H1 (cell line): ENCODE data around the gene THRB. TPM values are rescaled to one million over a fixed set of nuclear protein-coding genes. Genes with fewer than 3 reads are reported as not detected.

Experiments used
- CTCF ChIA-PET: fragments of 300-600 bp; sonication (Branson Sonifier 250); formaldehyde crosslinking; loops from one replicate; lab custom pipeline; 2021; ENCODE audit not compliant: partially characterized antibody; lab: Charles Lee
- POLR2A ChIA-PET: fragments of 300-600 bp; sonication (Branson Sonifier 250); formaldehyde crosslinking; loops from one replicate; lab custom pipeline; 2021; ENCODE audit warnings: inconsistent platforms; ENCODE audit not compliant: partially characterized antibody; lab: Charles Lee
- DNase-seq, 2 experiments: peaks; one replicate each; pipeline versions ENCODE4 v3.0.0 to v3.0.0-alpha.2; 2010 to 2022; ENCODE audit warnings: low spot score in 2 of 2, low read depth in 1 of 2, mixed read lengths in 1 of 2
- FAIRE-seq: peaks from 2 replicates; lab custom pipeline; 2011; peaks lifted over from hg19 to GRCh38; lab: Jason Lieb, UNC
- H2AFZ ChIP-seq: 2 replicates; pipeline ENCODE4 v1.8.1; 2012; ENCODE audit warnings: low read length, inconsistent platforms
- H2AK5ac ChIP-seq: 2 replicates; pipeline ENCODE4 v1.6.1; 2013; ENCODE audit warnings: low read depth, low read length
- H2BK120ac ChIP-seq: replicated peaks from 2 replicates; pipeline ENCODE3; 2013; ENCODE audit warnings: low read depth, low read length, inconsistent platforms
- H2BK12ac ChIP-seq: 2 replicates; pipeline ENCODE4 v1.6.1; 2013; ENCODE audit warnings: low read depth, low read length
- H2BK15ac ChIP-seq: 2 replicates; pipeline ENCODE4 v1.6.1; 2013; ENCODE audit warnings: low read length
- H2BK20ac ChIP-seq: 2 replicates; pipeline ENCODE4 v1.6.1; 2013; ENCODE audit warnings: low read length
- H2BK5ac ChIP-seq: 2 replicates; pipeline ENCODE4 v1.6.1; 2013; ENCODE audit warnings: low read depth, low read length
- H3K14ac ChIP-seq: 2 replicates; pipeline ENCODE4 v1.6.1; 2013; ENCODE audit warnings: inconsistent platforms; ENCODE audit not compliant: insufficient read length
- H3K18ac ChIP-seq: 2 replicates; pipeline ENCODE4 v1.6.1; 2013; ENCODE audit warnings: low read length; ENCODE audit errors: extremely low read depth
- H3K23ac ChIP-seq: 2 replicates; pipeline ENCODE4 v1.6.1; 2013; ENCODE audit warnings: inconsistent platforms; ENCODE audit not compliant: insufficient read length
- H3K23me2 ChIP-seq: 2 replicates; pipeline ENCODE4 v1.6.1; 2013; ENCODE audit warnings: low read depth, low read length
- H3K27ac ChIP-seq: 2 replicates; pipeline ENCODE4 v1.6.1; 2011; ENCODE audit warnings: low read depth, low read length, inconsistent platforms
- H3K27me3 ChIP-seq, 4 experiments: replicated peaks in 1 of 4; 1 replicate in 1 of 4; 2 replicates in 3 of 4; pipeline versions ENCODE4 v1.6.1 to v1.8.1; 2011 to 2013; ENCODE audit warnings: low read length in 3 of 4, mild to moderate bottlenecking in 3 of 4, inconsistent platforms in 2 of 4, mixed read lengths in 2 of 4, moderate library complexity in 1 of 4; ENCODE audit not compliant: control insufficient read depth in 3 of 4, insufficient read depth in 3 of 4; ENCODE audit errors: extremely low read depth in 1 of 4
- H3K36me3 ChIP-seq, 4 experiments: 2 replicates each; pipeline versions ENCODE4 v1.6.1 to v1.8.1; 2011 to 2013; ENCODE audit warnings: mild to moderate bottlenecking in 4 of 4, low read length in 3 of 4, moderate library complexity in 2 of 4, control low read depth in 1 of 4, inconsistent platforms in 1 of 4; ENCODE audit not compliant: insufficient read depth in 4 of 4, control insufficient read depth in 2 of 4
- H3K4ac ChIP-seq: replicated peaks from 2 replicates; pipeline ENCODE3; 2013; ENCODE audit warnings: low read length, low read depth, mixed read lengths, inconsistent platforms; ENCODE audit not compliant: insufficient read length
- H3K4me1 ChIP-seq, 4 experiments: replicated peaks in 1 of 4; 1 replicate in 1 of 4; 2 replicates in 3 of 4; pipeline versions ENCODE4 v1.6.1 to v1.8.1; 2011 to 2013; ENCODE audit warnings: low read length in 3 of 4, inconsistent platforms in 2 of 4, mixed read lengths in 1 of 4; ENCODE audit not compliant: insufficient read depth in 4 of 4, control insufficient read depth in 3 of 4
- H3K4me2 ChIP-seq, 2 experiments: 2 replicates each; pipeline versions ENCODE4 v1.6.1 to v1.8.1; 2011 to 2013; ENCODE audit warnings: low read depth in 2 of 2, low read length in 2 of 2, control low read depth in 1 of 2, inconsistent platforms in 1 of 2, mild to moderate bottlenecking in 1 of 2; ENCODE audit not compliant: insufficient read depth in 1 of 2
- H3K4me3 ChIP-seq, 4 experiments: fragments of 200-600, 300-600 bp in 1 of 4; sonication (generic), shearing (Covaris generic), sonication (Bioruptor Twin) in 1 of 4; 2 replicates each; pipeline versions ENCODE4 v1.5.1 to v1.8.1; 2011 to 2016; ENCODE audit warnings: low read length in 4 of 4, low read depth in 3 of 4, control low read depth in 2 of 4, inconsistent platforms in 2 of 4, mild to moderate bottlenecking in 2 of 4, mixed read lengths in 1 of 4, moderate library complexity in 1 of 4; ENCODE audit not compliant: insufficient read depth in 2 of 4; ENCODE audit errors: extremely low read depth in 1 of 4
- H3K56ac ChIP-seq: replicated peaks from 2 replicates; pipeline ENCODE3; 2013; ENCODE audit warnings: low read depth, mild to moderate bottlenecking, mixed read lengths, low read length, inconsistent platforms; ENCODE audit not compliant: insufficient read length
- H3K79me1 ChIP-seq: 2 replicates; pipeline ENCODE4 v1.6.1; 2013; ENCODE audit warnings: low read depth, low read length, control low read depth
- H3K79me2 ChIP-seq, 2 experiments: 2 replicates each; pipeline versions ENCODE4 v1.6.1 to v1.8.1; 2012 to 2013; ENCODE audit warnings: low read length in 2 of 2, mild to moderate bottlenecking in 2 of 2, inconsistent platforms in 1 of 2; ENCODE audit not compliant: insufficient read depth in 2 of 2, control insufficient read depth in 1 of 2
- H3K9ac ChIP-seq, 4 experiments: replicated peaks in 1 of 4; 1 replicate in 1 of 4; 2 replicates in 3 of 4; pipeline versions ENCODE4 v1.6.1 to v1.8.1; 2011 to 2013; ENCODE audit warnings: low read depth in 3 of 4, low read length in 3 of 4, control low read depth in 2 of 4, mild to moderate bottlenecking in 2 of 4, moderate library complexity in 2 of 4, inconsistent platforms in 1 of 4; ENCODE audit errors: extremely low read depth in 1 of 4
- H3K9me3 ChIP-seq, 2 experiments: 2 replicates each; pipeline versions ENCODE4 v1.6.1 to v1.8.1; 2012 to 2013; ENCODE audit warnings: mild to moderate bottlenecking in 2 of 2, moderate library complexity in 2 of 2, control low read depth in 1 of 2, inconsistent platforms in 1 of 2, low read depth in 1 of 2, low read length in 1 of 2, mixed read lengths in 1 of 2; ENCODE audit not compliant: insufficient read depth in 2 of 2
- H4K20me1 ChIP-seq, 2 experiments: replicated peaks in 1 of 2; 2 replicates each; pipeline versions ENCODE3 to v1.8.1; 2011 to 2013; ENCODE audit warnings: inconsistent platforms in 2 of 2, low read length in 2 of 2, mild to moderate bottlenecking in 1 of 2; ENCODE audit not compliant: insufficient read depth in 2 of 2, control insufficient read depth in 1 of 2
- H4K5ac ChIP-seq: 2 replicates; pipeline ENCODE4 v1.6.1; 2013; ENCODE audit warnings: low read length, low read depth, mixed read lengths, inconsistent platforms; ENCODE audit not compliant: insufficient read length
- H4K8ac ChIP-seq: 2 replicates; pipeline ENCODE4 v1.8.0; 2013; ENCODE audit warnings: mild to moderate bottlenecking, moderate library complexity, low read length, inconsistent platforms; ENCODE audit not compliant: insufficient read depth; ENCODE audit errors: extremely low read depth
- H4K91ac ChIP-seq: replicated peaks from 2 replicates; pipeline ENCODE3; 2013; ENCODE audit warnings: low read length, mixed read lengths, inconsistent platforms; ENCODE audit not compliant: insufficient read length
- CEBPB ChIP-seq: IDR thresholded peaks from 2 replicates; pipeline ENCODE4 v1.6.1; 2012; ENCODE audit warnings: low read depth, low read length
- EGR1 ChIP-seq: IDR thresholded peaks from 2 replicates; pipeline ENCODE4 v1.6.1; 2011; ENCODE audit warnings: low read depth, low read length, borderline replicate concordance
- KDM4A ChIP-seq: IDR thresholded peaks from one replicate; pipeline ENCODE4 v1.7.1; 2012; ENCODE audit warnings: low read depth, mild to moderate bottlenecking, moderate library complexity, low read length, inconsistent platforms; ENCODE audit not compliant: severe bottlenecking
- KDM5A ChIP-seq: fragments of 200-600 bp; IDR thresholded peaks from 2 replicates; pipeline ENCODE4 v1.7.1; 2012; ENCODE audit warnings: mild to moderate bottlenecking, low read length, inconsistent platforms, mixed read lengths
- POLR2AphosphoS5 ChIP-seq: IDR thresholded peaks from 2 replicates; pipeline ENCODE4 v1.6.1; 2011; ENCODE audit warnings: low read depth, low read length
- RAD21 ChIP-seq, 2 experiments: IDR thresholded peaks in 1 of 2; conservative IDR thresholded peaks in 1 of 2; 2 replicates each; pipeline ENCODE4 v1.6.1; 2011; ENCODE audit warnings: low read depth in 2 of 2, low read length in 2 of 2, improper control_type of control experiment in 1 of 2, inconsistent platforms in 1 of 2, mild to moderate bottlenecking in 1 of 2, moderate library complexity in 1 of 2
- RBBP5 ChIP-seq: IDR thresholded peaks from 2 replicates; pipeline ENCODE4 v1.7.1; 2012; ENCODE audit warnings: low read depth, mild to moderate bottlenecking, inconsistent platforms, low read length, moderate library complexity, borderline replicate concordance
- SIX5 ChIP-seq: IDR thresholded peaks from 2 replicates; pipeline ENCODE4 v1.6.1; 2011; ENCODE audit warnings: mild to moderate bottlenecking, low read depth, low read length
- SP4 ChIP-seq: IDR thresholded peaks from 2 replicates; pipeline ENCODE4 v1.6.1; 2012; ENCODE audit warnings: low read length, inconsistent platforms
- TAF7 ChIP-seq: optimal IDR thresholded peaks from 2 replicates; pipeline ENCODE3; 2011; ENCODE audit warnings: low read depth, mild to moderate bottlenecking, inconsistent platforms, low read length, moderate library complexity, borderline replicate concordance
- TCF12 ChIP-seq: IDR thresholded peaks from 2 replicates; pipeline ENCODE4 v1.6.1; 2011; ENCODE audit warnings: low read depth, mild to moderate bottlenecking, low read length
- YY1 ChIP-seq: IDR thresholded peaks from 2 replicates; pipeline ENCODE4 v1.6.1; 2011; ENCODE audit warnings: low read depth, mild to moderate bottlenecking, low read length
- WGBS, 2 experiments: shearing (Covaris generic) in 1 of 2; methylation state at CpG; one replicate each; pipeline versions ENCODE4 v1.1.6 to v1.1.7; 2013 to 2015; ENCODE audit warnings: low lambda C conversion rate in 2 of 2, mixed read lengths in 2 of 2, inconsistent platforms in 1 of 2, low coverage in 1 of 2, missing lambda C conversion rate in 1 of 2; ENCODE audit not compliant: insufficient replicate concordance in 2 of 2, insufficient coverage in 1 of 2, insufficient read length in 1 of 2; ENCODE audit errors: extremely low coverage in 1 of 2, missing lambda C conversion rate in 1 of 2; 5-methylcytosine and 5-hydroxymethylcytosine counted together
- polyA plus RNA-seq, 7 experiments: library from polyadenylated mRNA; depleted of rRNA in 3 of 7; stranded (reverse) in 5 of 7; unstranded in 2 of 7; fragments of >200 nt in 5 of 7; fragments of 200-250 nt in 2 of 7; gene quantifications; 1 replicate in 5 of 7; 2 replicates in 1 of 7; 4 replicates in 1 of 7; pipeline versions ENCODE4 v1.2.1 to v1.2.3, GENCODE V29; 2011 to 2013; ENCODE audit warnings: missing spikeins in 2 of 7, mixed read lengths in 2 of 7
- total RNA-seq: library from RNA; stranded (reverse); fragmentation: NEBNext Ultra II Directional; extraction: Animal tissue kit (Norgen Biotek cat#: 25700); gene quantifications from 2 replicates; pipeline ENCODE4 v1.2.1, GENCODE V29; 2021
- TF ChIP-seq, protein P1 (sequence below): IDR thresholded peaks from 2 replicates; pipeline ENCODE4 v1.6.1; 2012; ENCODE audit warnings: low read length, inconsistent platforms

THRB gene
- total and polyA plus RNA-seq, 2 of the 8 experiments (the other 6 are each of a cell fraction or from before 2014, with no cell fraction given) = 0.98 to 3.9 TPM

DNA sequence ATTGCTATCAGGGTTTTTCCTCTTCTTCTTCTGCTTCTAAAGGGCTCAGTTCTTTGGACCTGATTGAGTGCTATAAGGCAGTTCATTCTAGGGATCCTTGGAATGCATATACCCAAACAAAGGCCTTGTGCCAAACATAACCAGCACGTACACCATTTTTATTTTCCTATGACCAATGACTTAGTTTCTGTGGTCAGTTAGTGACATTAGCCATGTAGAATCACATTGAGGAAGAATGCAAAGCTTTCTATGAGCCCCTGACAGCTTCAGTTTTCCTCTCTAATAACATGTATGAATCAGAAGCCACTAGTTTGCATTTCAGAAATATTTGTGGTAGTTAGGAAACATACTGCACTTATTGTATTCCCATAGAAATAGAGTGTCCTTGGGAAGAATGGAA, 240.0 kb downstream of the THRB start:
- no peaks in the 10 kb centered on the region for H3K79me1 ChIP-seq
- no peak overlapping the region for H3K18ac ChIP-seq
- H3K4me3 ChIP-seq = no peak overlapping the region
- H4K91ac ChIP-seq = no peak overlapping the region
- no peak overlapping the region for H4K5ac ChIP-seq
- H3K4me1 ChIP-seq = no peaks in the 10 kb centered on the region
- H3K9me3 ChIP-seq = no peaks in the 10 kb centered on the region
- H2BK15ac ChIP-seq = no peak overlapping the region
- H2BK20ac ChIP-seq = no peak overlapping the region
- no peak overlapping the region for H3K56ac ChIP-seq
- no peak overlapping the region for H4K8ac ChIP-seq
- no peak overlapping the region for H2BK12ac ChIP-seq
- ChIA-PET CTCF (interaction anchor here (0.6 kb wide), 1 partner anchor 244 kb away, joined by 3 read pairs; no protein-coding TSS in a partner anchor), POLR2A (no interaction called here)
- no peak overlapping the region for H3K23ac ChIP-seq
- DNase-seq (no peak), FAIRE-seq (no peak)
- no peak overlapping the region for H2BK5ac ChIP-seq
- H3K9ac ChIP-seq = no peak overlapping the region
- no peak overlapping the region for H3K14ac ChIP-seq
- H3K79me2 ChIP-seq = no peaks in the 10 kb centered on the region
- no peak overlapping the region for H3K4ac ChIP-seq
- 86% methylated on average over 1 of the region's 1 CpG; no CpG with 5 or more reads in 1 of the 2 experiments for WGBS, 2 experiments
- TF ChIP-seq KDM5A = no peak
- TF ChIP-seq YY1 = no peak
- no peak for TF ChIP-seq CEBPB
- TF ChIP-seq, protein P1, sequence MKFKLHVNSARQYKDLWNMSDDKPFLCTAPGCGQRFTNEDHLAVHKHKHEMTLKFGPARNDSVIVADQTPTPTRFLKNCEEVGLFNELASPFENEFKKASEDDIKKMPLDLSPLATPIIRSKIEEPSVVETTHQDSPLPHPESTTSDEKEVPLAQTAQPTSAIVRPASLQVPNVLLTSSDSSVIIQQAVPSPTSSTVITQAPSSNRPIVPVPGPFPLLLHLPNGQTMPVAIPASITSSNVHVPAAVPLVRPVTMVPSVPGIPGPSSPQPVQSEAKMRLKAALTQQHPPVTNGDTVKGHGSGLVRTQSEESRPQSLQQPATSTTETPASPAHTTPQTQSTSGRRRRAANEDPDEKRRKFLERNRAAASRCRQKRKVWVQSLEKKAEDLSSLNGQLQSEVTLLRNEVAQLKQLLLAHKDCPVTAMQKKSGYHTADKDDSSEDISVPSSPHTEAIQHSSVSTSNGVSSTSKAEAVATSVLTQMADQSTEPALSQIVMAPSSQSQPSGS = no peak
- no peak for TF ChIP-seq SP4
- TF ChIP-seq EGR1 = no peak
- TF ChIP-seq RAD21 (IDR thresholded peaks at IDR 0.05 in 1 of 2, conservative IDR thresholded peaks at IDR 0.05 in 1 of 2; ENCODE audit: low read depth in 2 of 2, low read length in 2 of 2) = no peak
- TF ChIP-seq TCF12 = no peak
- no peak for TF ChIP-seq KDM4A
- TF ChIP-seq TAF7 = no peak
- no peak for TF ChIP-seq POLR2AphosphoS5
- TF ChIP-seq RBBP5 = no peak
- TF ChIP-seq SIX5 = no peak
- no peak overlapping the region for H2AK5ac ChIP-seq
- no peak overlapping the region for H3K27ac ChIP-seq
- H3K4me2 ChIP-seq = no peak overlapping the region
- H3K27me3 ChIP-seq = no peaks in the 10 kb centered on the region
- H4K20me1 ChIP-seq = no peaks in the 10 kb centered on the region
- H2AFZ ChIP-seq = no peak overlapping the region
- H3K36me3 ChIP-seq = no peaks in the 10 kb centered on the region
- no peak overlapping the region for H2BK120ac ChIP-seq
- no peaks in the 10 kb centered on the region; the same call in 1 of the 2 replicates for H3K23me2 ChIP-seq
